LoVo (cell line): ENCODE data around the gene YLPM1.
"Not testable (repeated sequence)": the region's sequence is repeated elsewhere in the genome, so short reads cannot be mapped to it uniquely, and the experiment has no call there.

ENCODE experiments used
- DNase-seq: peaks from one replicate; pipeline ENCODE4 v3.0.0-alpha.2; 2016; ENCODE audit warnings: low spot score

The YLPM1 gene, protein sequence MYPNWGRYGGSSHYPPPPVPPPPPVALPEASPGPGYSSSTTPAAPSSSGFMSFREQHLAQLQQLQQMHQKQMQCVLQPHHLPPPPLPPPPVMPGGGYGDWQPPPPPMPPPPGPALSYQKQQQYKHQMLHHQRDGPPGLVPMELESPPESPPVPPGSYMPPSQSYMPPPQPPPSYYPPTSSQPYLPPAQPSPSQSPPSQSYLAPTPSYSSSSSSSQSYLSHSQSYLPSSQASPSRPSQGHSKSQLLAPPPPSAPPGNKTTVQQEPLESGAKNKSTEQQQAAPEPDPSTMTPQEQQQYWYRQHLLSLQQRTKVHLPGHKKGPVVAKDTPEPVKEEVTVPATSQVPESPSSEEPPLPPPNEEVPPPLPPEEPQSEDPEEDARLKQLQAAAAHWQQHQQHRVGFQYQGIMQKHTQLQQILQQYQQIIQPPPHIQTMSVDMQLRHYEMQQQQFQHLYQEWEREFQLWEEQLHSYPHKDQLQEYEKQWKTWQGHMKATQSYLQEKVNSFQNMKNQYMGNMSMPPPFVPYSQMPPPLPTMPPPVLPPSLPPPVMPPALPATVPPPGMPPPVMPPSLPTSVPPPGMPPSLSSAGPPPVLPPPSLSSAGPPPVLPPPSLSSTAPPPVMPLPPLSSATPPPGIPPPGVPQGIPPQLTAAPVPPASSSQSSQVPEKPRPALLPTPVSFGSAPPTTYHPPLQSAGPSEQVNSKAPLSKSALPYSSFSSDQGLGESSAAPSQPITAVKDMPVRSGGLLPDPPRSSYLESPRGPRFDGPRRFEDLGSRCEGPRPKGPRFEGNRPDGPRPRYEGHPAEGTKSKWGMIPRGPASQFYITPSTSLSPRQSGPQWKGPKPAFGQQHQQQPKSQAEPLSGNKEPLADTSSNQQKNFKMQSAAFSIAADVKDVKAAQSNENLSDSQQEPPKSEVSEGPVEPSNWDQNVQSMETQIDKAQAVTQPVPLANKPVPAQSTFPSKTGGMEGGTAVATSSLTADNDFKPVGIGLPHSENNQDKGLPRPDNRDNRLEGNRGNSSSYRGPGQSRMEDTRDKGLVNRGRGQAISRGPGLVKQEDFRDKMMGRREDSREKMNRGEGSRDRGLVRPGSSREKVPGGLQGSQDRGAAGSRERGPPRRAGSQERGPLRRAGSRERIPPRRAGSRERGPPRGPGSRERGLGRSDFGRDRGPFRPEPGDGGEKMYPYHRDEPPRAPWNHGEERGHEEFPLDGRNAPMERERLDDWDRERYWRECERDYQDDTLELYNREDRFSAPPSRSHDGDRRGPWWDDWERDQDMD (N-terminal part only)

DNA sequence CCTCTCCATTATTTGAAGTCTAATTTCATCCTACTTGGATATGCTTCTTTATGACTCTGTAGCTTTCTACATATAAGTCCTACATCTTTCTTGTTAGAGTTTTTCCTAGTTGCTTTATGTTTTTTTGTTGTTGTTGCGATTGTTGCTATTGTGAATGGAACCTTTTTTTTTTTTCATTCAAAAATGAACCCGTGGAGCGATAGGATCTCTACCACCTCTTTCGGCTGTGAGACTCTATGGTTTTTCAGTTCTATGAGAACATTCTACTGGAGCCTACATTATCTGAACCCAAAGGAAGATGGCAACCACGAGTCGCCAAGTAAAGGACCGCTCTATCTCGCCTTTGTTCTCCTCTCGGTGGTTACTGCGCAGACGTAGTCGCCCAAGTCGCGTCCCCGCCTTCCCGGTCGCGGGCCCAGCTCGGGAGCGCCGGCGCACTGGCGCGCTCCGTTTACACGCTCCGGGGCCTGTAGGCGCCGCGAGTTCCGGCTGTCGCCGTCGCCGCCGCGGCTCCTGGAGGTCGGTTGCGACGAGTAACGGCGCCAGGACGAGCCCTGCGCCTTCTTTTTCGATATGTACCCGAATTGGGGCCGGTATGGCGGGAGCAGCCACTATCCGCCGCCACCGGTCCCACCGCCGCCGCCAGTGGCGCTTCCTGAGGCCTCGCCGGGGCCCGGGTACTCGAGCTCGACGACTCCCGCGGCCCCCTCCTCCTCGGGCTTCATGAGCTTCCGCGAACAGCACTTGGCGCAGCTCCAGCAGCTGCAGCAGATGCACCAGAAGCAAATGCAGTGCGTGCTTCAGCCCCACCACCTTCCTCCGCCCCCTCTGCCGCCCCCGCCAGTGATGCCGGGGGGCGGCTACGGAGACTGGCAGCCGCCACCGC is at the start of gene YLPM1:
TSS of gene YLPM1 (plus strand) at position 400 of the 886 bp plus-strand sequence. CDS start at position 574, 174 bp downstream.
- peak; percentile 96 for DNase-seq

DNA sequence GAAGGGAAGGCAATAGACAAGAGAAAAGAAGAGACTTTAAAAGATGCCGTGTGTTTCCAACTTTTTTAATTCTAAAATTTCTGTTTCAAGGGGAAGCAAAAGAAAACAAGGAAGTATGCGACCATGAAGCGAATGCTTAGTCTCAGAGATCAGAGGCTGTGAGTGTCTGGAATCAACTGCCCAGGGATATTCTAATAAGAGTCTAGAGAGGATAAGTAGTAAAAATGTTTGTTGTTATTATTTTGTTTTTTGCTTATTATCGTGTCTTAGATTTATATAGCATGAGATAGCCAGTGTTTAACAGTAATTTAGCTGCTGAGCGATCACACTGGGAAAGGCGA is 49.8 kb upstream of the YLPM1 start:
- no peak for DNase-seq

DNA sequence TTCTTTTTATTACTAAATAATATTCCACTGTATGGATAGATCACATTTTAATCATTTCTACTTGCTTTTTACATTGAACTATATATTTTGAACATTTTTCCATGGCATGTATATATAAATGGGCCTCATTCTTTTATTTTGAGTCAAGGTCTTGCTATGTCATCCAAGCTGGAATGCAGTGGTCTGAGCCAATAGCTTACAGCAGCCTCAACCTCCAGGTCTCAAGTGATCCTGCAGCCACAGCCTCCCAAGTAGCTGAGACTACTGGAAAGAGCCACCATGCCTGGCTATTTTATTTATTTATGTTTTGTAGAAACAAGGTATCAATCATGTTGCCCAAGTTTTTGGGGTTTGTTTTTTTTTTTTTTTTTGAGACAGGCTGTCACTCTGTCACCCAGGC is 42.6 kb upstream of the YLPM1 start:
- no peak for DNase-seq

DNA sequence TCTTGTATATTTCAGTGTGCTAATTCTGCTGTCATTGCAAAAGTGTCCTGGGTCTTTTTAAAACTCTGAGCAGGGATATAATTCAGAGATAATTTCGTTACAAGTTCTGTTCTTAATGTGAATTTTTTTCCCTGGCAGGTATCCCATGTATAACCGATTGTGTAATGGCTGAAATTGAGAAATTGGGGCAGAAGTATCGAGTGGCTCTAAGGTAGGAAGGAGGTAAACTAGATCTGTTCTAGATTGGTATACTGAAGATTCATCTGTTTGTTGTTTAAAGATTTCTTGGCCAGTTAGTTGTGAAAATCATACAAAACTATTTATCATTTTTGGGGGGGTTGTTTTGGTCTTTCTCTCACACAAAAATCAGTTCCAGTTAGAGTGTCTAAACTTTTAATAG is 40.0 kb upstream of the YLPM1 start:
- no peak for DNase-seq

DNA sequence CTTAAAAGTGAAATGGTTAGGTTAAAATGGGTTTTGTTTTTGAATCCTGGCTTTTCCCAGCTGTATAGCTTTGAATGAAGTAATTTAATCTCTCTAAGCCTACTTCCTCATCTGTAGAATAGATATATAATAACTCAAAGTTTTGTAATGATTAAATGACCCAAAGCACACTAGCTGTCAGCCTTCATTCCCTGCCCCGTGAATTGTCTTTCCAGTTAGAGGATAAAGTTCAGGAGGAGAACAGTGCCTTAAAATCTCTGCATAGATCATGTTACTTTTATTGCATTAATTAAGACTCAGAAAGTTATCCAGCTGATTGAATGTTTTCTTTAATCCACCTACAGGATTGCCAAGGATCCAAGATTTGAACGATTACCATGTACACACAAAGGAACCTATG is 30.7 kb upstream of the YLPM1 start:
- no peak for DNase-seq

DNA sequence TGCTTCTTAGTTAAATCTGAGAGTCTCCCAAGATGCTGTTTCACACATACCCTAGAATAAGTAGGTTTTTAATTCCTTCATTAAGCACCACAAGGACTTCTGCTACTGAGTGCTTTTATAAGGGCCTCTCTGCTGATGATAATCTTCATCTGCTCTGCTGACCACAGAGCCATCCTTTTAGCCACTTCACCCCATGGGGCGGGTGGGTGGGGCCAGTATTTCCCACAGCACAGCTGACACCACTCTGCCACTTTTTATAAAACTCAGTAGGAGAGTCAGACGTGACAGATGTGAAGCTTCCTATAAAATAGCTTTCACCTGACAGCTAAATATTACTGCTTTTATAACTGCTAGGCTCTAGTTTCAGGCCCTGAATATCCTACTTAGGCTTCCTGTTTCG is 29.9 kb upstream of the YLPM1 start:
- no peak for DNase-seq

DNA sequence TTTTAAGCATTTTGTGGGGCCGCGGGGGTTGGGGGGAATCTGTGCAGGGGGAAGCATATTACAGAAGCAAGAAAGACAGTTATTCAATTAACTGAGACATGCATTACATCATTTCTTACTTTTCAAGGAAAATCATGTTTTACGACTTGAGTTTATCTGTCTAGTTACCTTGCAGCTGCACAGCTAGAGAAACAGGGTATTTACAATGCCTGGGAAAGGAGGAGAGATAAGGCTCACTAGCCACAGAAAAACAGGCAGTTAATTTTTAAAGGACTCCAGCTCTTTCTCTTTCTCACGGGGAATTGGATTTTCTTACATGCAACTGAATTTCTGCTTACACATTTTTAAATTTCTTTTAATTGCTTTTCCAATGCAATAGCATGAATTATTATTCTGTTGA is 28.0 kb upstream of the YLPM1 start:
- DNase-seq = no peak

DNA sequence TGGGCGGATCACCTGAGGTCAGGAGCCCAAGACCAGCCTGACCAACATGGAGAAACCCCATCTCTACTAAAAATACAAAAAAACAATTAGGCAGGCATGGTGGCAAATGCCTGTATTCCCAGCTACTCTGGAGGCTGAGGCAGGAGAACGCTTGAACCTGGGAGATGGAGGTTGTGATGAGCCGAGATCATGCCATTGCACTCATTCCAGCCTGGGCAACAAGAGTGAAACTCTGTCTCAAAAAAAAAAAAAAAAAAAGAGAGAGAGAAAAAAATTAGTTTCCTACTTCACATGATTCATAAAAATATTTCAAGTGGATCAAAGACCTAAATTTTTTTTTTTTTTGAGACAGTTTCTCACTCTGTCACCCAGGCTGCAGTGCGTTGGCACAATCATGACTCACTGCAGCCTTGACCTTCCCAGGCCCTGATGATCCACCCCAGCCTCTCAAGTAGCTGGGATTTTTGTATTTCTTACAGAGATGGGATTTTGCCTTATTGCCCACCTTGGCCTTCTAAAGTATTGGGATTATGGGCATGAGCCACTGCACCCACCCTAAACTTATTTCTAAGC is 25.3 kb upstream of the YLPM1 start:
- no peak for DNase-seq

DNA sequence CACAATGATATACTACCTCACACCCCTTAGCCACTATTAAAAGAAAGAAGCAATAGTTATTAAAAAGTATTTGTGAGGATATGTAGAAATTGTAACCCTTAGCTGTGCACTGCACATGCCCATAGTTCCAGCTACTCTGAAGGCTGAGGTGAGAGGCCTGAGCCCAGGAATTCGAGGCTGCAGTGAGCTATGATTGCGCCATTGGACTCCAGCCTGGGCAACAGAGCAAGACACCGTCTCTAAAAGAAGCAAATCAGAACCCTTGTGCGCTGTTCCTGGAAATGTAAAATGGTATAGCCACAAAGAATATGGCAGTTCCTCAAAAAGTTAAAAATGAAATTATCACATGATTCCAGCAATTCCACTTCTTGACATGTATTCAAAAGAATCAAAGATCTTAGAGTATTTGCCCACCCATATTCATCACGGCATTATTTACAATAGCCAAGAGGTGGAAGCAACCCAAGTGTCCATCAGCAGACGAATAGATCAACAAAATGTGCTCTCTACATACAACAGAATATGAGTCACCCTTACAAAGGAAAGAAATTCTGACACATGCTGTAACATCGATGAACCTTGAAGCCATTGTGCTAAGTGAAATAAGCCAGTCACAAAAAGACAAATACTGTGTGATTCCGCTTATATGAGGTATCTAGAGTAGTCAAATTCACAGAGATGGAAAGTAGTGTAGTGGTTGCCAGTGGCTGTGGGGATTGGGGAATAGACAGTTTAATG is 23.7 kb upstream of the YLPM1 start:
- DNase-seq = no peak

DNA sequence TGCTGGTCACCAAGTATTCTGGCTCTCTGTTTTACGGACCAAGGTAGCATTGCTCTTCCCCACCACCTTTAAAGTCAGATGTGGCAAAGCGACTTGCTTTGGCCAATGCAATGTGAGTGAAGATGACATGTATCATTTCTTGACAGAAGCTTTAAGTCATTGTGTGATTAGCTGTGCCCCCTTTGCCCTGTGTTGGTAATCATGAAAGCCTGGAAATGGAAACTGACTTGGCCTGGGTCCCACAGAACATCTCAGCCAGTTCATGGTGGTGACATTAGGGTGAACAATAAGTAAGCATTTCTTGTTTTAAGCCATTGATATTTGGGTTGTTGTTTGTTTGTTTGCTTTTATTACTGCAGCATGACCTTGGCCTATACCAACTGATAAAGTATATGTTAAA is 15.9 kb upstream of the YLPM1 start:
- DNase-seq = no peak

DNA sequence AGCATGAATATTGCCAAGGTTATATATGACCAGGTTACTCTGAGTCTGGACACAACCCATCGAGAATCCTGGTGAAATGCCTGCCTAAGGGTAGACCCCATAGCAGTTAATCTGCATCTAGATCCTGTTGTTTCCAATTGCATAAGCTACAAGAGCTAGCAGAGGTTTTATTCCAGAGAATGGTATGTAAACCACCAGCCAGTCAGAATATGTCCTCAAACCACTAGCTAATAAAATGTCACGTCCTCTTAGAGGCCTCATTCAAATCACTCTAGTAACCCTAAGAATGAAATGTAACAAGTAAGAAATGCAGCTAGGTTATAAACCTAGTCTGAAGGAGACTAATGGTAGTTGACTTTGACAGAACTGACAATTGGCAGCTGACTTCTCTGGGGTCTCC is 9.0 kb upstream of the YLPM1 start:
- DNase-seq = no peak

DNA sequence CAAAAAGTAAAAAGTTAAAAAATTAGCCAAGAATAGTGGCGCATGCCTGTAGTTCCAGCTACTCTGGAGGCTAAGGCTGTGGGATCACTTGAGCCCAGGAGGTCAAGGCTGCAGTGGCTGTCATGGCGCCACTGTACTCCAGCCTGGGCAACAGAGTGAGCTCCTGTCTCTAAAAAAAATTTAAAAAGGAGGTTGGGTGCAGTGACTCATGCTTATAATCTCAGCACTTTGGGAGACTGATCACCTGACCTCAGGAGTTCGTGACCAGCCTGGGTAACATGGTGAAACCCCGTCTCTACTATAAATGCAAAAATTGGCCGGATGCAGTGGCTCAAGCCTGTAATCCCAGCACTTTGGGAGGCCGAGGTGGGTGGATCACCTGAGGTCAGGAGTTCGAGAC is 8.2 kb upstream of the YLPM1 start:
- DNase-seq = no peak

DNA sequence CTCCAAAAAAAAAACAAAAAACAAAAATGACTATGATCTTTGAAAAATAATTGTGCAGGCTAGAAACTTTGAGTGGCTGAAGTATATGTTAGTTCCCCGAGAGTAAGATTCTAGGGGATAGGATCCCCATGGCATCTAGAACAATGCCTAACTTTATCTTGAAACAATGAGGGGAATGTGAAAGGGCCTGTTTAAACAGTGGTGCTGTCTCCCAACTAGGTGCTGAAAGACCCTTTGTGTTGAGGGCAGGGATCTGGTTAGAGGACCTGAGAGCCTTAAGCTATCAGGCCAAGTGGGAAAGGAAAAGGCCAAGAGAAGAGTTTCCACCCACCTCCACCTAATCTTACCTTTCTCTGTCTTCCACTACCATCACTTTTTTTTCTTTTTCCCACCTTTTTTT is 6.8 kb upstream of the YLPM1 start:
- no peak for DNase-seq

DNA sequence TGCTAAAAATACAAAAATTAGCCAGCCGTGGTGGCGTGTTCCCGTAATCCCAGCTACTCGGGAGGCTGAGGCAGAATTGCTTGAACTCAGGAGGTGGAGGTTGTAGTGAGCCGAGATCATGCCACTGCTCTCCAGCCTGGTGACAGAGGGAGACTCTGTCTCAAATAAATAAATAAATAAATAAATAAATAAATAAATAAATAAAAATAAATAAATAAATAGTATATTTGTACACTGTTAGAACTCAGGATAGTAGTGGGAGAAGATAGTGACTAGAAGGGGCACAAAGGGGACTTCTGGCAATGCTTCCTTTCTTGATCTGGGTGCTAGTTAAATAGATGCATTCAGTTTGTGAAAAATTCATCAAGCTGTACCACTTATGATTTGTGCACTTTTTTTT is 4.6 kb upstream of the YLPM1 start:
- DNase-seq = not testable (repeated sequence)

DNA sequence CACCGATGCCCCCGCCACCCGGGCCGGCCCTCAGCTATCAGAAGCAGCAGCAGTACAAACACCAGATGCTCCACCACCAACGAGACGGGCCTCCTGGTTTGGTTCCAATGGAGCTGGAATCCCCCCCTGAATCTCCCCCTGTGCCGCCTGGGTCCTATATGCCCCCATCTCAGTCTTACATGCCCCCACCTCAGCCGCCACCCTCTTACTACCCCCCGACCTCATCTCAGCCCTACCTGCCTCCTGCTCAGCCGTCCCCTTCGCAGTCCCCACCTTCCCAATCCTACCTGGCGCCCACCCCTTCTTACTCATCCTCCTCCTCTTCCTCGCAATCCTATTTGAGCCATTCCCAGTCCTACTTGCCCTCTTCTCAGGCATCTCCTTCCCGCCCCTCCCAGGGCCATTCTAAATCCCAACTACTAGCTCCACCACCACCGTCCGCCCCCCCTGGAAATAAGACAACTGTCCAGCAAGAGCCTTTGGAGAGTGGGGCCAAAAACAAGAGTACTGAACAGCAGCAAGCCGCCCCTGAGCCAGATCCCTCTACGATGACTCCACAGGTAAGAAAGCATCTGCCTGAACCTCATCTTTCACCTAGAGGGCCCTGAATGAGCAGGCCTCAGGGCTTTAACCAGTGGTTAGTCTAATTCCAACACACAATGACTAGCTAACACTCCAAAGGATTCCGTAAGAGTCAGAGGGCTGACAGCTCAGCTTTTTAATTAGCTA is 851 bp downstream of the YLPM1 start:
- DNase-seq = peak; percentile 3

DNA sequence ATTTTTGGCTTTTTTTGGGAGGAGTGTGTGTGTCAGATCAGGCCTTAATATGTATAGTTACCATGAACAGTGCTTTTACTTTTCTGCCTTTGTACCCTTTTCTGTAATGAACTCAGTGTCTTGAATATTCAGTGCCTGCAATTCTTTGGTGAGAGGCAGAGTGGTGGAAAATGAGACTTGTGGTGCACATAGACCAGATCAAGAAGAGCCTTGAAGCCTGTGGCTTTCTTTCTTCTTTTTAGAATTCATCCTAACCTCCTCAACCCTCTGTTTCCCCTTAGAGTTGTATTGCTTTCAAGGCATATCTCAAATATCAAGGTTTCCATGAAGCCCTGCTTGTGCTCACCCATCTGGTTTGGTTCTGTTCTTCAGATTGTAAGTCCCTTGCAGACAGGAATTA is 2.6 kb downstream of the YLPM1 start:
- DNase-seq = no peak

DNA sequence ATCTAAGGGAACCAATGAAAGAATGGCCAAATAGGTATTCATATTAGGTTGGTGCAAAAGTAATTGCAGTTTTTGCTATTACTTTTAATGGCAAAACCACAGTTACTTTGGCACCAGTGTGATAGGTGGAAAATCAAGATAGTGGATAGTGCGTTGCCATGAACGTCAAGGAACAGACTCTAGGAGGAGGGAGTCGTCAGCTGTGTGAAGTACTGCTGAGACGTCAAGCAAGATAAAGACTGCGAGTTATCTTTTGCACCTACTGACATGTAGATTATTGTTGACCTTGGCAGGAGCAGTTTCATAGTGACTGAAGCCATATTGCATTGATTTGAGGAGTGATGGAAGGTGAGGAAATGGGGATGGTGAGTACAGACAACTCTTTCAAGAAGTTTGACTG is 8.3 kb downstream of the YLPM1 start:
- no peak for DNase-seq

DNA sequence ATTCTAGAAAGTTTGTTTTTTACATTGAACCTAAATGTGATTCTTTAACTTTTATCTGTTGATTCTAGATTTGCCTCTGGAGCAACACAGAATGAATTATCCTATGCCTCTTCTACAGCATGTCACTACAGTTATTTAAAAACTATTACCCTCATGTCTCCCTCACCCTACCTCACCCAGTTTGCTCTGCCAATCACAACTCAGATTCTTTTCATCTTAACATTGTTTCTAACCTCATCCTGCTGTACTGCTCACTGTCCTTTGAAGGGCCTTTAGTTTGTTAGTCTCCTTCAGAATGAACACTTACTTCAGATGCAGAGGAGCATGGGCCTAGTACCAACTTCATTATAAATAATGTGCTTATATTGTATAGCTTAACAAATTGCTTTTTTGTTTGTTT is 21.5 kb downstream of the YLPM1 start:
- no peak for DNase-seq

DNA sequence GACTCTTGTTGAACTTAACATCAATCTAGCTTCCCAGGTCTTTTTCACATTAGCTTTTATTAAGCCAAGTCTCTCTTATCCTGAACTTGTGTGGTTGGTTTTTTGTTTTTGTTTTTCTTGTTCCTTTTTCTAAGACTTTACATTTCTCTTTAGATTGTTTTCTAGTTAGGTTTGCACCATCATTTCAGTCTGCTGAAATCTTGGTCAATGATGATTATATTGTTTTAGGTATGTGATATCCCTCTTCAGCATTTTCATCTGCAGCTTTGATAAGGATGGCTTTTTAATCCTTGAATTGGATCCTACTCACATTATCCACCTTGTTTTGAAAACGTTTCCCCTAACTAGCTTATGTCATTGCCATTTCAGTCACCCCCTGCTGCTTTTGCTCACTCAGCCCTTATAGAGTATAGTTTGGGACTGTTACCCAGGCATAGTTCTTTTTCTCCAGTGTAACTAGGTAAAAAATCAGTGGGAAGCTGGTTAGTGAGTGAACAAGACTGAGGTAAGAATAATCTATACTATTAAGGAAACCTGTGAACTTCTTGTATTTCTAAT is 22.0 kb downstream of the YLPM1 start:
- DNase-seq = no peak
